ENCODE data around the gene ADGRG3. TPM values are rescaled to one million over a fixed set of nuclear protein-coding genes. Genes with fewer than 3 reads are reported as not detected.
A peak's percentile ranks its signal among the peaks of the same experiment; 100 is the strongest.

ADGRG3 gene
- total and polyA plus RNA-seq, 8 donors, result 0.46 to 50.2 (median 1.7) TPM; not detected in 2

DNA sequence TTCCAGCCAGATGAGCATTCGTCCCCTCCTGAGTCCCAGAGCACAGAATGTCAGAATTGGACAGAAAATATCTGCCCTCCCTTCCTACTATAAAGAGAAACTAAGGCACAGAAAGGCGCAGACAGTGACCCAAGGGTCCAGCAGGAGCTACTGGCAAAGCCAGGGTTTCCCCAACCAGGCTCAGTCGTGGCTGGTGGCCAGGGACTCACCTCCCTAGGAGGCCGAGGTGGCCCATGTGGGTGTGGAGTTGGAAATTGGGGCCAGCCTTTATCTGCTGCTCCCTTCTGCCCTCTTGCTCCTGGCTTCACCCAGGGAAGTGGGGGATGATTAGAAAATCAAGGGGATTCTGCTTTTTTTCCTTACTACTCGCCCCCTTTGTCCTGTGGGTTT, 27.6 kb downstream of the ADGRG3 start:
- 56 to 72% (median 69%) methylated on average over 2 to 5 of the region's 5 CpGs for WGBS, 5 donors
- DNase-seq, result no peak
- intact Hi-C loops (cut with DNase I; ENCODE audit: low total_unique reads), result no loop called here
- H3K27me3 ChIP-seq, result peaks cover 0 to 5% (median 0%) of the 10 kb centered on the region in 3 donors
- no peaks in the 10 kb centered on the region for H3K9me3 ChIP-seq
- H3K4me1 ChIP-seq, result peaks cover 0 to 13% (median under 1%) of the 10 kb centered on the region in 4 donors
- H3K4me3 ChIP-seq, result no peak overlapping the region
- no peak overlapping the region for H3K27ac ChIP-seq
- no peak for TF ChIP-seq EP300 (IDR thresholded peaks at IDR 0.05)
- TF ChIP-seq, protein P1, sequence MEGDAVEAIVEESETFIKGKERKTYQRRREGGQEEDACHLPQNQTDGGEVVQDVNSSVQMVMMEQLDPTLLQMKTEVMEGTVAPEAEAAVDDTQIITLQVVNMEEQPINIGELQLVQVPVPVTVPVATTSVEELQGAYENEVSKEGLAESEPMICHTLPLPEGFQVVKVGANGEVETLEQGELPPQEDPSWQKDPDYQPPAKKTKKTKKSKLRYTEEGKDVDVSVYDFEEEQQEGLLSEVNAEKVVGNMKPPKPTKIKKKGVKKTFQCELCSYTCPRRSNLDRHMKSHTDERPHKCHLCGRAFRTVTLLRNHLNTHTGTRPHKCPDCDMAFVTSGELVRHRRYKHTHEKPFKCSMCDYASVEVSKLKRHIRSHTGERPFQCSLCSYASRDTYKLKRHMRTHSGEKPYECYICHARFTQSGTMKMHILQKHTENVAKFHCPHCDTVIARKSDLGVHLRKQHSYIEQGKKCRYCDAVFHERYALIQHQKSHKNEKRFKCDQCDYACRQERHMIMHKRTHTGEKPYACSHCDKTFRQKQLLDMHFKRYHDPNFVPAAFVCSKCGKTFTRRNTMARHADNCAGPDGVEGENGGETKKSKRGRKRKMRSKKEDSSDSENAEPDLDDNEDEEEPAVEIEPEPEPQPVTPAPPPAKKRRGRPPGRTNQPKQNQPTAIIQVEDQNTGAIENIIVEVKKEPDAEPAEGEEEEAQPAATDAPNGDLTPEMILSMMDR (IDR thresholded peaks at IDR 0.05), result no peak
- no peak for TF ChIP-seq POLR2A (IDR thresholded peaks at IDR 0.05)
- TF ChIP-seq POLR2AphosphoS5 (IDR thresholded peaks at IDR 0.05), result no peak
- H3K36me3 ChIP-seq, result no peaks in the 10 kb centered on the region

DNA sequence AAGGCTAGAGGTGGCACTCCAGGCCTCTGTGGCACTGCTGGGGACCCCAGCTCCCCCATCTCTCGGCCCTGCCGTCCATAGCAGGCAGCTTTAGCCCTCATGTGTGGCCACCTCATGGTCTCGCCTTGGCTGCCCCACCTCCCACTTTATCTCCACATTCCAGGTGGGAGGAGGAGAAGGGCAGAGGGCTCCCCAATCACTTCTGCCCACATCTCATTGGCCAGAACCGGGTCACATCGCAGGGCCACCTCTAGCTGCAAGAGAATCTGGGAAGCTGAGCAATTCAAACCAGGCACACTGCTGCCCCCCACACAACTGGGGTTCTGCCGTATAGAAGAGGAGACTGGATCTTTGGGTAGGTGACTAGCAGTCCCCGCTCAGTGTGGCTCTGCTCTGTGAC, 28.1 kb downstream of the ADGRG3 start:
- no peak overlapping the region for H3K4me3 ChIP-seq
- TF ChIP-seq EP300 (IDR thresholded peaks at IDR 0.05), result no peak
- TF ChIP-seq POLR2A (IDR thresholded peaks at IDR 0.05), result no peak
- TF ChIP-seq POLR2AphosphoS5 (IDR thresholded peaks at IDR 0.05), result no peak
- TF ChIP-seq, protein P1 (IDR thresholded peaks at IDR 0.05), result no peak
- H3K9me3 ChIP-seq, result no peaks in the 10 kb centered on the region
- no peaks in the 10 kb centered on the region for H3K36me3 ChIP-seq
- H3K4me1 ChIP-seq, result peaks cover 2 to 16% (median 6%) of the 10 kb centered on the region in 4 donors
- intact Hi-C loops (cut with DNase I; ENCODE audit: low total_unique reads), result no loop called here
- no peak for DNase-seq
- H3K27me3 ChIP-seq, result peaks cover 0 to 2% (median 0%) of the 10 kb centered on the region in 3 donors
- no peak overlapping the region for H3K27ac ChIP-seq
- 88 to 97% (median 91%) methylated on average over 5 to 7 of the region's 7 CpGs for WGBS, 5 donors

DNA sequence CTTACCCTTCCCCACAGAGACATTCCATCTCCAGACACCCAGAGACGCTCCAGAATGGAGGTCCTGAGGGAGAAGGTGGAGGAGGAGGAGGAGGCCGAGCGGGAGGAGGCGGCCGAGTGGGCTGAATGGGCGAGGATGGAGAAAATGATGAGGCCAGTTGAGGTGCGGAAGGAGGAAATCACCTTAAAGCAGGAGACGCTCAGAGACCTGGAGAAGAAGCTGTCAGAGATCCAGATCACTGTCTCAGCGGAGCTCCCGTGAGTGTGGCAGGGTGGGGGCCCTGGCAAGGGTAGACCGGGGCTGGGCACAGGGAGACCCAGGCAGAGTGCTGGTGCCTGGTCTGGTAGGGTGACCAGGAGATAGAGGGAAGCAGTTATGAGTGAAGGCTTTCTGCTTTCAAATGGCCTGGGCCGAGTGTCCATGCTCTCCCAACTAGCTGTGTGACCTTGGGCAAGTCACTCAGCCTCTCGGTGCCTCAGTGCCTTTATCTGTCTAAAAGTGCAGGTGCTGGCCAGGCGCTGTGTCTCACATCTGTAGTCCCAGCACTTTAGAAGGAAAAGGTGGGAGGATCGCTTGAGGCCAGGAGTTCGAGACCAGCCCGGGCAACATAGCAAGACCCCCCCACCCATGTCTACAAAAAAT, 29.9 kb downstream of the ADGRG3 start:
- WGBS, 5 donors, result 88 to 95% (median 92%) methylated on average over 15 to 17 of the region's 17 CpGs
- Histone ChIP-seq H3K4me1 (peaks cover 8 to 19% (median 13%) of the 10 kb centered on the region in 4 donors), H3K4me3 (no peak overlapping the region), H3K27ac (no peak overlapping the region), H3K9me3 (no peaks in the 10 kb centered on the region), H3K27me3 (no peaks in the 10 kb centered on the region), H3K36me3 (no peaks in the 10 kb centered on the region)
- no peak for TF ChIP-seq EP300 (IDR thresholded peaks at IDR 0.05)
- TF ChIP-seq, protein P1 (IDR thresholded peaks at IDR 0.05), result no peak
- TF ChIP-seq POLR2AphosphoS5 (IDR thresholded peaks at IDR 0.05), result no peak
- TF ChIP-seq POLR2A (IDR thresholded peaks at IDR 0.05), result no peak
- no peak for DNase-seq
- intact Hi-C loops (cut with DNase I; ENCODE audit: low total_unique reads), result no loop called here

DNA sequence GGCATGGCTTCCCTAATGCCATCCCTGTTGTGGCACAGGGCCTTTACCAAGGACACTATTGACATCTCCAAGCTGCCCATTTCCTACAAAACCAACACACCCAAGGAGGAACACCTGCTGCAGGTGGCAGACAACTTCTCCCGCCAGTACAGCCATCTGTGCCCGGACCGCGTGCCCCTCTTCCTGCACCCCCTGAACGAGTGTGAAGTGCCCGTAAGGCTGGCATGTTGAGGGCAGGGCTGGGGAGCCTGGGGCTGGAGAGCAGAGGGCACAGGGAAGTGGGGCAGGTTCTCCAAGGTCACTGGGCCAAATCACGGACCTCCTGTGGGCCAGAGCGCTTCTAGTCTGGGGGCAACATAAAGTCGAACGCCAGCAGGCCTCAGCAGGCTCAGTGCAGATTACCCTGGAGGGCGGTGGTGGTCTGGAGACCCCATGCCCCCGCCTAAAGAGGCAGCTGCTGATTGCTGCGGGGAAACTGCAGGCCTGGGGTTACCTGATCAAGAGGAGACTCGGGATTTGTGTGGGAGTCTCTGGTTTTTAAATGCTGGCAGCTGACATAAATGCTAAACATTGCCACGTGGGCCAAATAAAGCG, 30.8 kb downstream of the ADGRG3 start:
- H3K4me1 ChIP-seq, result peaks cover 8 to 26% (median 15%) of the 10 kb centered on the region in 4 donors
- intact Hi-C loops (cut with DNase I; ENCODE audit: low total_unique reads), result no loop called here
- no peaks in the 10 kb centered on the region for H3K9me3 ChIP-seq
- peak in 1 of 2 donors; percentile 13 for DNase-seq
- 84 to 91% (median 87%) methylated on average over 9 to 16 of the region's 16 CpGs for whole genome bisulfite sequencing, 5 donors
- H3K4me3 ChIP-seq, result no peak overlapping the region
- H3K27ac ChIP-seq, result no peak overlapping the region
- no peaks in the 10 kb centered on the region for H3K36me3 ChIP-seq
- no peaks in the 10 kb centered on the region for H3K27me3 ChIP-seq
- TF ChIP-seq POLR2A (IDR thresholded peaks at IDR 0.05), result no peak
- no peak for TF ChIP-seq EP300 (IDR thresholded peaks at IDR 0.05)
- TF ChIP-seq, protein P1 (IDR thresholded peaks at IDR 0.05), result no peak
- TF ChIP-seq POLR2AphosphoS5 (IDR thresholded peaks at IDR 0.05), result no peak

Data from stomach (tissue), 9 donors.